ENCODE results near the gene SMIM29. TPM values are rescaled to one million over a fixed set of nuclear protein-coding genes. Genes with fewer than 3 reads are reported as not detected.

The SMIM29 gene
- total RNA-seq, 4 donors from 2014 or later: 5.2 to 44.3 (median 20.0) TPM

GRCh38 chr6:34237722-34238584, 10.9 kb downstream of the SMIM29 start:
- Histone ChIP-seq H3K27ac (peak overlapping the region; percentile 45 to 87), H3K27me3 (no peaks in the 10 kb centered on the region), H3K4me3 (peak overlapping the region; percentile 38 to 47), H3K4me1 (peaks cover 0 to 6% of the 10 kb centered on the region in 2 donors), H3K36me3 (no peaks in the 10 kb centered on the region), H3K9me3 (no peaks in the 10 kb centered on the region)
- intact Hi-C loops (cut with DNase I; ENCODE audit: low total_unique reads): no loop called here
- peak in 1 of 4 experiments; percentile 44 for TF ChIP-seq CTCF (IDR thresholded peaks at IDR 0.05)
- no peak for TF ChIP-seq POLR2A (IDR thresholded peaks at IDR 0.05)
- peak in 1 of 2 donors; percentile 35 for DNase-seq

GRCh38 chr6:34237316-34237721, 11.5 kb downstream of the SMIM29 start:
- H3K36me3 ChIP-seq: no peaks in the 10 kb centered on the region
- intact Hi-C loops (cut with DNase I; ENCODE audit: low total_unique reads): no loop called here
- peaks cover 0 to 6% of the 10 kb centered on the region in 2 donors for H3K4me1 ChIP-seq
- TF ChIP-seq CTCF (IDR thresholded peaks at IDR 0.05): peak in 1 of 4 experiments; percentile 1
- TF ChIP-seq POLR2A (IDR thresholded peaks at IDR 0.05): no peak
- H3K27ac ChIP-seq: peak overlapping the region; percentile 84 to 87
- peak overlapping the region; percentile 61 to 64 for H3K4me3 ChIP-seq
- H3K27me3 ChIP-seq: no peaks in the 10 kb centered on the region
- no peaks in the 10 kb centered on the region for H3K9me3 ChIP-seq
- peak in 1 of 2 donors; percentile 31 for DNase-seq

GRCh38 chr6:34236443-34237315, 12.1 kb downstream of the SMIM29 start, which contains the start of gene HMGA1:
TSS of gene HMGA1 (plus strand) at chr6:34236873. CDS start at chr6:34240781, 3,908 bp downstream.
- intact Hi-C loops (cut with DNase I; ENCODE audit: low total_unique reads): no loop called here
- H3K4me3 ChIP-seq: peak within 1 kb of the TSS; percentile 61 to 64
- peak; percentile 79 to 84 for DNase-seq
- peak within 1 kb of the TSS; percentile 84 to 87 for H3K27ac ChIP-seq
- no peaks in the 10 kb centered on the region for H3K9me3 ChIP-seq
- H3K27me3 ChIP-seq: no peaks in the 10 kb centered on the region
- H3K4me1 ChIP-seq: peaks cover 0 to 6% of the 10 kb centered on the region in 2 donors
- H3K36me3 ChIP-seq: no peaks in the 10 kb centered on the region
- TF ChIP-seq CTCF (IDR thresholded peaks at IDR 0.05) (peak in 1 of 4 experiments; percentile 5), POLR2A (IDR thresholded peaks at IDR 0.05) (peak; percentile 63 to 86)

GRCh38 chr6:34236131-34236442, 12.7 kb downstream of the SMIM29 start:
- H3K27me3 ChIP-seq: no peaks in the 10 kb centered on the region
- TF ChIP-seq POLR2A (IDR thresholded peaks at IDR 0.05) (no peak), CTCF (IDR thresholded peaks at IDR 0.05) (no peak)
- peak overlapping the region; percentile 61 to 64 for H3K4me3 ChIP-seq
- no peak for DNase-seq
- H3K27ac ChIP-seq: peak overlapping the region; percentile 84 to 87
- intact Hi-C loops (cut with DNase I; ENCODE audit: low total_unique reads): no loop called here
- no peaks in the 10 kb centered on the region for H3K9me3 ChIP-seq
- H3K4me1 ChIP-seq: peaks cover 0 to 6% of the 10 kb centered on the region in 2 donors
- no peaks in the 10 kb centered on the region for H3K36me3 ChIP-seq
